Measurements from ENCODE around the gene PPFIBP2.

The PPFIBP2 gene

GRCh38 chr11:7558046-7558445, 44.2 kb downstream of the PPFIBP2 start:
- no peak for DNase-seq

GRCh38 chr11:7559398-7560283, 45.8 kb downstream of the PPFIBP2 start:
- DNase-seq, result no peak

- DNase-seq, result no peak
Observed at GRCh38 chr11:7561562-7561961, 47.8 kb downstream of the PPFIBP2 start.

GRCh38 chr11:7563281-7563680, 49.5 kb downstream of the PPFIBP2 start:
- no peak for DNase-seq

GRCh38 chr11:7564803-7565202, 51.0 kb downstream of the PPFIBP2 start:
- DNase-seq, result no peak

- no peak for DNase-seq
Observed at GRCh38 chr11:7567311-7567710, 53.5 kb downstream of the PPFIBP2 start.

- no peak for DNase-seq
Observed at GRCh38 chr11:7569044-7569443, 55.2 kb downstream of the PPFIBP2 start.

- no peak for DNase-seq
Observed at GRCh38 chr11:7570241-7570640, 56.4 kb downstream of the PPFIBP2 start.

- DNase-seq, result peak; percentile 26
Observed at GRCh38 chr11:7570938-7571521, 57.2 kb downstream of the PPFIBP2 start.

GRCh38 chr11:7571640-7572000, 57.8 kb downstream of the PPFIBP2 start:
- DNase-seq, result peak; percentile 73

GRCh38 chr11:7572001-7572712, 58.4 kb downstream of the PPFIBP2 start:
- no peak for DNase-seq

- DNase-seq, result no peak
Observed at GRCh38 chr11:7573193-7573557, 59.4 kb downstream of the PPFIBP2 start.

- DNase-seq, result peak; percentile 25
Observed at GRCh38 chr11:7573558-7574296, 59.9 kb downstream of the PPFIBP2 start.

GRCh38 chr11:7574491-7575130, 60.8 kb downstream of the PPFIBP2 start:
- no peak for DNase-seq

- no peak for DNase-seq
Observed at GRCh38 chr11:7575841-7576725, 62.3 kb downstream of the PPFIBP2 start.

GRCh38 chr11:7576726-7577290, 63.0 kb downstream of the PPFIBP2 start:
- no peak for DNase-seq

- DNase-seq, result no peak
Observed at GRCh38 chr11:7577291-7578190, 63.7 kb downstream of the PPFIBP2 start.

- DNase-seq, result no peak
Observed at GRCh38 chr11:7578276-7578955, 64.6 kb downstream of the PPFIBP2 start.

GRCh38 chr11:7579361-7579791, 65.6 kb downstream of the PPFIBP2 start:
- no peak for DNase-seq
